ENCODE results near the gene STARD8. TPM values are rescaled to one million over a fixed set of nuclear protein-coding genes. Genes with fewer than 3 reads are reported as not detected.

Gene STARD8
- total RNA-seq, 3 donors from 2014 or later, result 1.2 to 5.5 (median 4.5) TPM

DNA sequence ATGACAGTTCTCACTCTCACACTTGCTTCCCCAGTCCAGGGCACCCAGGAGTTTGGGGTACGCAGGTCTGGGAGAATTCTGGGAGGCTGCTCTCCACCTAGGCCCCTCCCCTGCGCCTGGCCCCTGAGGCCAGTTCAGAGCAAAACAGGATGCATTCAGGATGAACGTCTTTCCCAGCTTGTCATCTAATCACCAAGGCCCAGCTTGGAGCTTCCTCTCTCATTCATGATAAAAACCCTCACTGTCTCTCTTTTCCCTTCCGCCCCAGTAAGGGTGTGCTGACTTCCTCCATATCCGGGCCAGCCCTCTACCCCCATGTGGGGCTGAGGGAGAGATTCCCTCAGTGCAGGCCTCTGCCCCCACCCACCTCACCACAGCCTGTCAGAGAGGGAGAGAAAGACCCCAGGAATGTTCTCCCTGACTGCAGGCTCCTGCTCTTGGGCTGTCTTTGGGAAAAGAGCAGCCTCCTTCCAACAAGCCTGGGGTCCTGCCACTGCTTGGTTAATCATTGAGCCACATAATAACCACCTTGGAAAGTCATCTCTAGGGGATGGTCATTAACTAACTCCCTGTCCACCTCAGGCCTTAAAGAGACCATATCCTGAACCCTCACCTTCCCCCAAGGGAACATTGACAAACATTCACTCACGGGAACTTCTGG lies 50.1 kb downstream of the STARD8 start:
- intact Hi-C loops (cut with DNase I, micrococcal nuclease), result no loop called here
- TF ChIP-seq, protein P1, sequence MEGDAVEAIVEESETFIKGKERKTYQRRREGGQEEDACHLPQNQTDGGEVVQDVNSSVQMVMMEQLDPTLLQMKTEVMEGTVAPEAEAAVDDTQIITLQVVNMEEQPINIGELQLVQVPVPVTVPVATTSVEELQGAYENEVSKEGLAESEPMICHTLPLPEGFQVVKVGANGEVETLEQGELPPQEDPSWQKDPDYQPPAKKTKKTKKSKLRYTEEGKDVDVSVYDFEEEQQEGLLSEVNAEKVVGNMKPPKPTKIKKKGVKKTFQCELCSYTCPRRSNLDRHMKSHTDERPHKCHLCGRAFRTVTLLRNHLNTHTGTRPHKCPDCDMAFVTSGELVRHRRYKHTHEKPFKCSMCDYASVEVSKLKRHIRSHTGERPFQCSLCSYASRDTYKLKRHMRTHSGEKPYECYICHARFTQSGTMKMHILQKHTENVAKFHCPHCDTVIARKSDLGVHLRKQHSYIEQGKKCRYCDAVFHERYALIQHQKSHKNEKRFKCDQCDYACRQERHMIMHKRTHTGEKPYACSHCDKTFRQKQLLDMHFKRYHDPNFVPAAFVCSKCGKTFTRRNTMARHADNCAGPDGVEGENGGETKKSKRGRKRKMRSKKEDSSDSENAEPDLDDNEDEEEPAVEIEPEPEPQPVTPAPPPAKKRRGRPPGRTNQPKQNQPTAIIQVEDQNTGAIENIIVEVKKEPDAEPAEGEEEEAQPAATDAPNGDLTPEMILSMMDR (IDR thresholded peaks at IDR 0.05), result no peak
- H3K4me1 ChIP-seq (ENCODE audit: low read depth), result no peaks in the 10 kb centered on the region
- H3K9me3 ChIP-seq, result no peaks in the 10 kb centered on the region
- DNase-seq (no peak), ATAC-seq (no peak)
- H3K36me3 ChIP-seq (ENCODE audit: low read depth), result no peaks in the 10 kb centered on the region
- H3K4me3 ChIP-seq, result no peak overlapping the region

DNA sequence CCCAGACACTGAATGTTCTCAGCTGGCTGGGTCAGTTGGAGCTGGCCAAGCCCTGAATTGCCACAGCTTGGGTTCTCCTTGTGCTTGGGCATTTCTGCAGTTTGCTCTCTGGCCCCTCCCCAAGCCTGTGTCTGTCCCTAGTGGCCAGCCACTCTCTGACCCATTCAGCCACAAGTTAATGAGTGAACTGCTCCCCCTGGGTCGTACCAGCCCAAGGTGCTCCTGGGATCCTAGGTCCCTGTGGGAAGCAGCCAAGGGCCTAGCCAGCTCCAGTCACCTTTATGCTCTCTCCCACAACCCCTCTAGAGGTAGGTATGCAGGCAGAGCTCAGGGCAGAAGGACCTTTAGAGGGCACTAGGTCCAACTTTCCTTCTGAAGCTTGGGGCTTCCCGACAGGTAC lies 51.5 kb downstream of the STARD8 start:
- DNase-seq (no peak), ATAC-seq (no peak)
- intact Hi-C loops (cut with DNase I, micrococcal nuclease), result no loop called here
- H3K9me3 ChIP-seq, result no peaks in the 10 kb centered on the region
- H3K4me3 ChIP-seq, result no peak overlapping the region
- no peaks in the 10 kb centered on the region for H3K36me3 ChIP-seq (ENCODE audit: low read depth)
- TF ChIP-seq, protein P1 (IDR thresholded peaks at IDR 0.05), result no peak
- H3K4me1 ChIP-seq (ENCODE audit: low read depth), result no peaks in the 10 kb centered on the region

DNA sequence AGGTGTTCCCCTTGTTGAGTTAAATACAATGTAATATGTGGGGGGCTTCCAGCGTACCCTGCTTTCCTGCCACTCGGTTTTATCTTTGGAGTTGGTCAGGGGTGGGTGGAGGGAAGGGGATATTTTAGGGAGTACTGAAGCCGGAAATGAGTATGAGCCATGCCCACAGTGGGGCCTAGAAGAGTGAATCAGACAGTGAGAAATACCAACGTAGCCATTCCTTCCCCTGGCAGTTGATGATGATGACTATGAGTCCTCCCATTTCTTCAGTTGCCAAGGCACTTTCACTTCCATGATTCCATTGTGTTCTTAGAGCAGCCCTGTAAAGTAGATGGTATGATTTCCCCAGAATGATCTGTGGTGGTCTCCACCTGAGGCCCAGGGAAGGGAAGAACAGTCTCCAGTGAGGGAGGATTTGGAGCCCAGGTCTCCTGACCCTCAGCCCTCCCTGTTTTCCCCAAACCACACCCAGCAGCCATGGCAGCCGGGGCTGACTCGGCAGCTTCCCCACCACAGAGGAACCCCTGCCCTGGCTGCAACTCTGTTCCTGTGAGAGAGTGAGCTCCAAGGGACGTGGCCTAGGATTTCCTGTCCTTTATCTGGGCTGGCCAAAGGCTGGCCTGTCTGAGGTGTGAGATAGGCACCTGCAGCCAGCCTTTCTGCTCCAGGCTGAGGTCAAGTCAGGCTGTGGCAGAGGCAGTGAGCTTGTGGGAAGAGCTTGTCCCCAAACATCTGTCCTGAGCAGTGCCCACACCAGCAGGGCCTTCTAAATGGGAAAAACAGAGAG lies 52.7 kb downstream of the STARD8 start:
- TF ChIP-seq, protein P1 (IDR thresholded peaks at IDR 0.05), result no peak
- no peak overlapping the region for H3K4me3 ChIP-seq
- ATAC-seq, result no peak
- intact Hi-C loops (cut with DNase I, micrococcal nuclease), result no loop called here
- no peak for DNase-seq
- no peaks in the 10 kb centered on the region for H3K9me3 ChIP-seq
- no peaks in the 10 kb centered on the region for H3K4me1 ChIP-seq (ENCODE audit: low read depth)
- H3K36me3 ChIP-seq (ENCODE audit: low read depth), result no peaks in the 10 kb centered on the region

DNA sequence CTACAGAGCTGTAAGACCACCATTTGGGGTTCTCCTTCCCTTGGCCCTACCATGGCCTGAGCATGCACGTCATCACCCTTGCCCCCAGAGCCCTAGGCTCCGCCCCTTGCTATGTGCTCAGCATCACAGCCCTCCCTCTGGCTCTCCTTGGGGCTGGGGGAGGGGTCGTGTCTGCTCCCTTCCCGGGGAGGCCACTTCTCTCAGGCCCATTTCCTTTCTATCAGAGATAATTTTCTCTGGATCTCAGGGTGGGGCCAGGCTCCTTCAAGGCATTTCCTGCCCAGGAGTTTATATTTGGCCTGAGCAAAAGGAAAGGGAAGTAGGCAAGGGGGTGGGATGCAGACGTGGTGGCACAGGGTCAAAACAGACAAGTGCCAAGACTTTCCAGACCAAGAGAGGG lies 55.9 kb downstream of the STARD8 start:
- DNase-seq (no peak), ATAC-seq (no peak)
- no peak overlapping the region for H3K4me3 ChIP-seq
- no peaks in the 10 kb centered on the region for H3K9me3 ChIP-seq
- H3K4me1 ChIP-seq (ENCODE audit: low read depth), result no peaks in the 10 kb centered on the region
- TF ChIP-seq, protein P1 (IDR thresholded peaks at IDR 0.05), result no peak
- H3K36me3 ChIP-seq (ENCODE audit: low read depth), result no peaks in the 10 kb centered on the region
- intact Hi-C loops (cut with DNase I, micrococcal nuclease), result no loop called here

DNA sequence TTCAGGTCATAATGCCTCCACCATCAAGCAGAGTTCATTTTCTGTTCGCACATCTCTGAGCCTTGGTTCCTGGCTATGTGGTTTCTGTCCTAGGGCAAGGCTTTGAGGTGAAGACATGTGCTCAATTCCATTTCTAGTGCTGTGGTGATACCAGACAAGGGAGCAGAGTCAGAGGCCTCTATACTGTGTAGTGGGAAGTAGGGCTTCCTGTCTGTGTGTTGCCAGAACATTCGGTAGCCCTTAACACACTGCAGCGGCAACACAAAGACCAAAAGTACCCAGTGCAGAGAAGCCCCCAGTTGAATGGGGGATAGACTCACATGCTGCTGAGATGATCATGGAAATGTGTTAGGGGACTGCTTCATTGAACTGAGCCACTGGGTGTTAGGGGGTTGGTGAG lies 56.4 kb downstream of the STARD8 start:
- Histone ChIP-seq H3K9me3 (no peaks in the 10 kb centered on the region), H3K36me3 (ENCODE audit: low read depth) (no peaks in the 10 kb centered on the region), H3K4me3 (no peak overlapping the region), H3K4me1 (ENCODE audit: low read depth) (no peaks in the 10 kb centered on the region)
- intact Hi-C loops (cut with DNase I, micrococcal nuclease), result no loop called here
- TF ChIP-seq, protein P1 (IDR thresholded peaks at IDR 0.05), result no peak
- ATAC-seq, result no peak
- no peak for DNase-seq
